Skeletal muscle tissue (tissue), 5 donors: ENCODE results near the gene CYP21A2. TPM values are rescaled to one million over a fixed set of nuclear protein-coding genes. Genes with fewer than 3 reads are reported as not detected.

Experiments
- H3K27ac ChIP-seq: one replicate; pipeline ENCODE4 v1.7.0; 2013; ENCODE audit warnings: mild to moderate bottlenecking, low read depth, low read length, inconsistent platforms
- H3K27me3 ChIP-seq, 3 donors: one replicate each; pipeline ENCODE4 v1.7.0; 2013; ENCODE audit warnings: low read length in 3 of 3; ENCODE audit not compliant: control insufficient read depth in 3 of 3, insufficient read depth in 3 of 3
- H3K36me3 ChIP-seq, 3 donors: one replicate each; pipeline ENCODE4 v1.7.0; 2013; ENCODE audit warnings: low read length in 3 of 3; ENCODE audit not compliant: control insufficient read depth in 3 of 3, insufficient read depth in 3 of 3
- H3K4me1 ChIP-seq, 3 donors: one replicate each; pipeline ENCODE4 v1.7.0; 2013; ENCODE audit warnings: low read length in 3 of 3, mild to moderate bottlenecking in 3 of 3; ENCODE audit not compliant: control insufficient read depth in 3 of 3, insufficient read depth in 3 of 3
- H3K4me3 ChIP-seq, 3 donors: one replicate each; pipeline ENCODE4 v1.7.0; 2013; ENCODE audit warnings: low read length in 3 of 3
- H3K9ac ChIP-seq, 3 donors: one replicate each; pipeline ENCODE4 v1.7.0; 2013; ENCODE audit warnings: low read length in 3 of 3, mild to moderate bottlenecking in 3 of 3, moderate library complexity in 2 of 3, low read depth in 1 of 3
- H3K9me3 ChIP-seq, 3 donors: one replicate each; pipeline ENCODE4 v1.7.0; 2013; ENCODE audit warnings: low read length in 3 of 3; ENCODE audit not compliant: control insufficient read depth in 3 of 3
- small RNA-seq: library from RNA; depleted of rRNA; stranded (forward); fragments of <200 nt; gene quantifications from one replicate; pipeline ENCODE3, GENCODE V24; 2014
- total RNA-seq: library from RNA; depleted of rRNA; stranded (reverse); fragments of >200 nt; gene quantifications from one replicate; pipeline ENCODE4 v1.2.3, GENCODE V29; 2014
- donor health status: Osteomylitis.

Gene CYP21A2
- total RNA-seq, 1 donor from 2014 or later = not detected

DNA sequence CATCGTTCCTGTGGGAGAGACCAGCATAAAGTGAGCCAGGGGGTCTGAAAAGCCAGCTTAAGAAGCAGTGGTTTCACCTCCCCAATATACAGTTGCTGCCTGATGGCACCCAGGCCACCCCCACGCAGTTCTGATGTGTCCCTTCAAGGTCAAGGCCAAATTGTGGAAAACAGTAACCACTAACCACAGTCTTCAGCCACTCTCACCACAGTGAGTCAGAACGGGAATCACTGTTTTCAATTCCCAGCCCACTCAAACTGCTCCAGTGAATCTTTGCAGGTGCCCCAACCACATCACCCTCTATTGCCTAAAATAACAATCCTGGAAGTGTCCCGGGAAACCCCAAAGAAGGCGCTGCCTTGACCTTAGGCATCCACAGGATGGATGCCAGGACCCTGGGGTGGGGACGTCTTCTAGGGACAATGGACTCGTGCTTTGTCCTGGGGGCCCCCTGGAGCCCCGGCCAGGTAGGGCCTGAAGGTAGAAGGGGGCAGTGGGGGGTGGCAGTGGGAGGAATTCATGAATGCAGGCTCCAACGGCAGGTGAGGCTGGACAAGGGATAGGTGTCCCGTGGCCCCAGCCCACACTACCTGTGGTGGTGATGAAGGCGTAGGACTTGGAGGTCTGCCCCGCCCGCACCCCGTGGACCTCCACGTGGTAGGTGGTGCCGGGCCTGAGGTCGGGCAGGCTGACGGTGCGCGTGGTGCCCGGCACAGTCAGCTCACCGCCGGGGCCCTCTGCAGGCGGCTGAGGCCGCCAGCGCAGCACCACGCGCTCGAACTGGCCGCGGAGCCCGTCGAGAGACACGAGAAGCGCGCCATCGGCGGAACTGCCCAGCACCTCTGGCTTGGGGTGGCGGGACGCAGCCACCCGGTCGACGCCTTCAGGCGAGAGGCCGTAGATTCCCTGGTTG is 48.7 kb downstream of the CYP21A2 start:
- Histone ChIP-seq H3K27me3 (peaks cover 11 to 36% (median 13%) of the 10 kb centered on the region in 3 donors), H3K27ac (peak overlapping the region; percentile 13), H3K9me3 (no peaks in the 10 kb centered on the region), H3K36me3 (peaks cover 0 to 23% (median 15%) of the 10 kb centered on the region in 3 donors), H3K4me1 (peaks cover 7 to 10% (median 9%) of the 10 kb centered on the region in 3 donors), H3K4me3 (no peak overlapping the region), H3K9ac (peak overlapping the region in 1 of 3 donors; percentile 25)

DNA sequence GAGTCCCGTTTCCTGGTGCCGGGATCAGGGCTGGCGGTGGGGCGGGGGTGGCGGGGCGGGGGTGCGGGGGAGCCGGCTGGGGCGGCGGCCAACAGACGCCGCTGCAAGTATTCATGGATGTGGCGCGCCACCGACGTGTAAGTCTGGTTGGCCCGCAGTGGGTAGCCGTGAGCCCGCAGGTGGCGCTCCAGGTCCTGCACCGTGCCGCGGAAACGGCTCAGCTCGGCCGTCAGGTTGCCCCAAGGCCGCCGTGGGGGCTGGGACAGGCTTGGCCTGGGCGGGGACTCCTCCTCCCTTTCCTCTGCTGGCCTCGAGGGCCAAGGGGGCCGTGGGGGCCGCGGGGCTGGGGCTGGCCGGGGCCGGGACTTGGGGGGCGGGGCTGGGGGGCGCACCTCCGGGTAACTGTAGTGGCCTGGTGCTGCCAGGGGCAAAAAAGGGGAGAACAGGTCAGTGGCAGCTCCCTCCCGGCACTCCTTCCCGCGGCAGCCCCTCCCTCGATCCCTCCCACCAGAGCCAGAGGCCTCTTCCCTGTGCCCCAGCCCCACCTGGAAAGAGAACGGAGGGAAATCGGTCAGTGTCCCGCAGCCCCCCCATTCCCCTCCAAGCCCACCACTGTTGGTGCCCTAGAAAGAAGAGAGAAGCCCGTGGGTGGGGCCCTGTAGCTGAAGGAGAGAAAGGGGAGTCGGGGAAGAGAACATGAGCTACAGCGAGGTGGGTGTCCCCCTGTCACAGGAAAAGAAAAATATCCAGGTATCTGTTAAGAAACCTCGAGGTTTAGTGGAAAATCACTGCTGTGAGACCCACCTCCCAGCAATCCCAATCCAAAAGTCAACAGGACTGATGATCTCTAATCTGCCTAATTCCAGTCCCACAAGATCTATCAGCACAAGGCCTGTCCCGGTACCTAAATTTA is 49.6 kb downstream of the CYP21A2 start:
- Histone ChIP-seq H3K4me1 (peaks cover 3 to 7% (median 5%) of the 10 kb centered on the region in 3 donors), H3K27ac (peak overlapping the region; percentile 47), H3K9ac (peak overlapping the region in 1 of 3 donors; percentile 25), H3K9me3 (no peaks in the 10 kb centered on the region), H3K36me3 (peaks cover 0 to 23% (median 10%) of the 10 kb centered on the region in 3 donors), H3K27me3 (peaks cover 11 to 30% (median 13%) of the 10 kb centered on the region in 3 donors), H3K4me3 (no peak overlapping the region)

DNA sequence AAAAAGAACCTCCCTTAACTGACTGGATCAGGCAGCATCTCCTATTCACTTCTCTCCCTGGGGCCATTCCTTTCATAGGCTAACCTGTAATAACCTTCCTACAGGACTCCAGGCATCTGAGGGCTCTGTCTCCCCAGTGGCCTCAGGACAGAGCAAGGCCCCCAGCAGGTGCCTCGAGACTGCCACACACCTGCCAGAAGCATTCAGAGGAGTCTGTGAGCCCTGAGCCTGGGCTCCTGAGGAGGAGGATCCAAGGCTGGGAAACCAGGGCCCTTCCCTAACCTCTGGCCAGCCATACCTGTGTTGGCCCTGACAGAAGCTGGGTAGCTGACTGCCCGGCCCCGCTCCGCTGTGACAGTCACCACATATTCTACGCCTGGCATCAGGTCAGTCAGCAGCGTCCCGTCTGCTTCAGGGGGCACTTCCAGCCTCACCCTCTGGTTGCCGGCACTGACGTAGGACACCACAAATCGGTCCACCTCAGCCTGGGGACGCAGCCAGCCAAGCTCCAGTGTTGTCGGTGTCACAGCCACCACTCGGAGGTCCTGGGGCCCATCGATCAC is 50.4 kb downstream of the CYP21A2 start:
- Histone ChIP-seq H3K4me1 (peaks cover 3 to 10% (median 5%) of the 10 kb centered on the region in 3 donors), H3K36me3 (peaks cover 0 to 23% (median 10%) of the 10 kb centered on the region in 3 donors), H3K9ac (no peak overlapping the region), H3K4me3 (no peak overlapping the region), H3K27ac (peak overlapping the region; percentile 47), H3K27me3 (peaks cover 11 to 23% (median 13%) of the 10 kb centered on the region in 3 donors), H3K9me3 (no peaks in the 10 kb centered on the region)

DNA sequence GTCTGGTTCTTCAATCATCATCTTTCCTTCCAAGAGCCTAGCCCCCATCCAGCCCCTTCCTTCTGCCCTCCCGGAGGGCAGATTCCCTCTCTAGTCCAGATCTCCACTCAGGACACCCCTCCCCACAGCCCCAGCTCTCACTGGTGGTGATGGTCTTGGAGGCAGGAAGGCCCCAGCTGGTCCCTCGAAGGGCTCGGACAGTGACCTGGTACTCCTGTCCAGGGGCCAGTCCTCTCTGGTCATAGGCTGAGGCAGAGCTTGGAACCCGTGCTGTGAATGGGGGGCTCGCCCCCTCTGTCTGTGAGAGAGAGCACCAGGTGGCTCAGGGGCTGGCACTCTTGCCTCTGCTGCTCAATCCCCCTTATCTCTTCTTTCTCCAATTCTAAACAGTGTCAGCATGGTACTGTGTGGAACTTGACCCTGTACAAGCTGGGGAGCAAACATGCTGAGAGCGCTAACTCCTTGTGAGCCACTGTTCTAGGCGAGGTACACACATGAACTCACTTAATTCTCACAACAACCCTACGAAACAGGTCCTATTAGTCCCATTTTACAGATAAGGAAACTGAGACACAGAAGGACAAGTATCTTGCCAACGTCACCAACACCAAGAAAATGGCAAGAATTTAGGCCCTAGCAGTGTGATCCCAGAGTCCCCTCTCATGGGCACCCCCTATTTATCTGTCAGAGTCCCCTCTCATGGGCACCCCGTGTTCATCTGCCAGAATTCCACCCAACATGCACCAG is 51.0 kb downstream of the CYP21A2 start:
- H3K4me3 ChIP-seq = no peak overlapping the region
- H3K9ac ChIP-seq = no peak overlapping the region
- peaks cover 11 to 19% (median 13%) of the 10 kb centered on the region in 3 donors for H3K27me3 ChIP-seq
- no peaks in the 10 kb centered on the region for H3K9me3 ChIP-seq
- H3K36me3 ChIP-seq = peaks cover 0 to 17% (median 7%) of the 10 kb centered on the region in 3 donors
- peaks cover 3 to 8% (median 5%) of the 10 kb centered on the region in 3 donors for H3K4me1 ChIP-seq
- H3K27ac ChIP-seq = no peak overlapping the region

Small RNAs within 50 kb of the gene (small RNA-seq; reads per million reads assigned to genes)
- not detected for gene RNA5SP206

Other genes starting within 250 kb of the CYP21A2 start
- 42.3 TPM for gene VARS1, start 242.7 kb upstream of the CYP21A2 start, total RNA-seq
- gene LSM2, start 231.4 kb upstream of the CYP21A2 start, total RNA-seq = 45.9 TPM
- gene HSPA1L, start 223.1 kb upstream of the CYP21A2 start, total RNA-seq = 5.2 TPM
- 133 TPM for gene HSPA1A, start 222.9 kb upstream of the CYP21A2 start, total RNA-seq
- 117 TPM for gene HSPA1B, start 210.7 kb upstream of the CYP21A2 start, total RNA-seq
- gene NEU1, start 175.6 kb upstream of the CYP21A2 start, total RNA-seq = 23.0 TPM
- gene SLC44A4, start 159.4 kb upstream of the CYP21A2 start, total RNA-seq = 0.52 TPM
- gene EHMT2, start 140.7 kb upstream of the CYP21A2 start, total RNA-seq = 24.0 TPM
- gene ZBTB12, start 136.3 kb upstream of the CYP21A2 start, total RNA-seq = 6.3 TPM
- gene C2, start 110.7 kb upstream of the CYP21A2 start, total RNA-seq = 8.4 TPM
- gene CFB, start 92.3 kb upstream of the CYP21A2 start, total RNA-seq = 3.7 TPM
- 61.6 TPM for gene NELFE, start 79.4 kb upstream of the CYP21A2 start, total RNA-seq
- gene SKIC2, start 79.2 kb upstream of the CYP21A2 start, total RNA-seq = 25.1 TPM
- 4.7 TPM for gene DXO, start 66.3 kb upstream of the CYP21A2 start, total RNA-seq
- gene C4A, start 56.4 kb upstream of the CYP21A2 start, total RNA-seq = 14.1 TPM
- gene C4B, start 23.6 kb upstream of the CYP21A2 start, total RNA-seq = 18.3 TPM
- 130 TPM for gene TNXB, start 70.9 kb downstream of the CYP21A2 start, total RNA-seq
- gene ATF6B, start 89.8 kb downstream of the CYP21A2 start, total RNA-seq = 14.1 TPM
- 5.7 TPM for gene FKBPL, start 91.9 kb downstream of the CYP21A2 start, total RNA-seq
- gene PRRT1, start 113.5 kb downstream of the CYP21A2 start, total RNA-seq = not detected
- 31.3 TPM for gene PPT2, start 115.7 kb downstream of the CYP21A2 start, total RNA-seq
- gene EGFL8, start 126.2 kb downstream of the CYP21A2 start, total RNA-seq = 14.6 TPM
- gene AGPAT1, start 137.7 kb downstream of the CYP21A2 start, total RNA-seq = 8.4 TPM
- gene RNF5, start 140.0 kb downstream of the CYP21A2 start, total RNA-seq = 57.9 TPM
- gene AGER, start 145.8 kb downstream of the CYP21A2 start, total RNA-seq = 0.52 TPM
- 50.1 TPM for gene PBX2, start 151.8 kb downstream of the CYP21A2 start, total RNA-seq
- 1.6 TPM for gene GPSM3, start 154.2 kb downstream of the CYP21A2 start, total RNA-seq
- 9.9 TPM for gene NOTCH4, start 185.7 kb downstream of the CYP21A2 start, total RNA-seq